Uterus (tissue), 4 donors: ENCODE results near the gene HEATR5A. TPM values are rescaled to one million over a fixed set of nuclear protein-coding genes. Genes with fewer than 3 reads are reported as not detected.
A peak's percentile ranks its signal among the peaks of the same experiment; 100 is the strongest.
"Not testable (repeated sequence)": the region's sequence is repeated elsewhere in the genome, so short reads cannot be mapped to it uniquely, and the experiment has no call there.

ENCODE experiments used
- DNase-seq, 2 donors: peaks; one replicate each; pipeline ENCODE4 v3.0.0-alpha.2; 2019 to 2020
- H3K27ac ChIP-seq, 2 donors: fragments of 200-600 bp; sonication (generic); 1 replicate in 1 of 2; 2 replicates in 1 of 2; pipeline ENCODE4 v1.5.1; 2016 to 2018
- H3K27me3 ChIP-seq, 2 donors: fragments of 200-600 bp; sonication (generic); one replicate each; pipeline ENCODE4 v1.5.1; 2018 to 2019; ENCODE audit warnings: control low read depth in 1 of 2
- H3K36me3 ChIP-seq, 2 donors: fragments of 200-600 bp; sonication (generic); one replicate each; pipeline ENCODE4 v1.5.1; 2019; ENCODE audit warnings: control low read depth in 1 of 2
- H3K4me1 ChIP-seq, 2 donors: fragments of 200-600 bp; sonication (generic); one replicate each; pipeline ENCODE4 v1.5.1; 2018 to 2019; ENCODE audit warnings: control low read depth in 1 of 2
- H3K4me3 ChIP-seq, 2 donors: fragments of 200-600 bp; sonication (generic); 1 replicate in 1 of 2; 2 replicates in 1 of 2; pipeline ENCODE4 v1.5.1; 2018 to 2019; ENCODE audit warnings: mild to moderate bottlenecking in 1 of 2
- H3K9me3 ChIP-seq, 2 donors: fragments of 200-600 bp; sonication (generic); one replicate each; pipeline ENCODE4 v1.5.1; 2019; ENCODE audit warnings: control low read depth in 1 of 2
- CTCF ChIP-seq, 4 experiments: fragments of 200-600 bp in 2 of 4; fragments of 450-650 bp in 2 of 4; sonication (generic) in 2 of 4; IDR thresholded peaks; one replicate each; pipeline ENCODE4 v1.5.1; 2016 to 2019; ENCODE audit warnings: antibody characterized with exemption in 4 of 4, mild to moderate bottlenecking in 2 of 4, moderate library complexity in 1 of 4
- POLR2A ChIP-seq, 2 donors: fragments of 450-650 bp; IDR thresholded peaks; one replicate each; pipeline ENCODE4 v1.6.1; 2016; ENCODE audit warnings: antibody characterized with exemption in 2 of 2, mild to moderate bottlenecking in 1 of 2, moderate library complexity in 1 of 2
- intact Hi-C: fragments of 100-400 bp; cut with DNase I; formaldehyde crosslinking; loops from one replicate; pipeline ENCODE4 v1.15.1; 2023; ENCODE audit warnings: low total_unique reads
- total RNA-seq, 4 donors: library from RNA; depleted of rRNA in 3 of 4; stranded (reverse); fragments of >200 nt in 3 of 4; gene quantifications; one replicate each; pipeline versions ENCODE4 v1.1.0 to v1.2.4, GENCODE V29; 2014 to 2023
- donor health status: DM: yes; HTN: yes; CAD: no.

The HEATR5A gene
- total RNA-seq, 4 donors from 2014 or later: 14.6 to 56.8 (median 38.8) TPM

DNA sequence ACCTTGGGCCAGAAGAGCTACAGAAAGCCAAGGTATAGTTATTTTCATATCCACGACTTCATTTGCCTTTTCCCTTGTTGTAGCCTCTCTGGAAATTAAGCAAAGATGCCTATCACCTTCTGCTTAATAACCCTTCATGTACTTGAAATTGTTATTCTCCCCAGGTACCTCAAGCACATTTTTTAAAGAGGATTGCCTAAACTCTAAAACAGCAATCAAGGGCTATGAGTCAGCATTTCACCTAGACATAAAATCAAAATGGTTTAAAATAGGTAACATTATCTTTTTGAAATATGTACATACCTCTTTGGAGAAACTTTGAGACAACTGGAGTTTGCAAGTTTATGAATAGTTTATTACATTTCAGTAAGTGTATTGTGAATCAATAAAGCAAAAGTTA, 25.4 kb upstream of the HEATR5A start:
- no peak for DNase-seq
- Histone ChIP-seq H3K27me3 (no peaks in the 10 kb centered on the region), H3K9me3 (no peaks in the 10 kb centered on the region), H3K4me3 (no peak overlapping the region), H3K36me3 (no peaks in the 10 kb centered on the region), H3K27ac (no peak overlapping the region), H3K4me1 (no peaks in the 10 kb centered on the region)
- no peak for TF ChIP-seq POLR2A (IDR thresholded peaks at IDR 0.05)
- no peak for TF ChIP-seq CTCF (IDR thresholded peaks at IDR 0.05)
- intact Hi-C loops: no loop called here

GRCh38 chr14:31442284-31442683, 21.9 kb upstream of the HEATR5A start:
- Histone ChIP-seq H3K4me1 (no peaks in the 10 kb centered on the region), H3K27ac (peak overlapping the region; percentile 6 to 44), H3K27me3 (no peaks in the 10 kb centered on the region), H3K36me3 (no peaks in the 10 kb centered on the region), H3K4me3 (no peak overlapping the region), H3K9me3 (no peaks in the 10 kb centered on the region)
- TF ChIP-seq POLR2A (IDR thresholded peaks at IDR 0.05) (no peak), CTCF (IDR thresholded peaks at IDR 0.05) (no peak)
- intact Hi-C loops: no loop called here
- no peak for DNase-seq

GRCh38 chr14:31441273-31442111, 21.1 kb upstream of the HEATR5A start:
- TF ChIP-seq CTCF (IDR thresholded peaks at IDR 0.05) (no peak), POLR2A (IDR thresholded peaks at IDR 0.05) (no peak)
- Histone ChIP-seq H3K27ac (peak overlapping the region; percentile 3 to 44), H3K9me3 (no peaks in the 10 kb centered on the region), H3K4me1 (no peaks in the 10 kb centered on the region), H3K4me3 (no peak overlapping the region), H3K27me3 (no peaks in the 10 kb centered on the region), H3K36me3 (no peaks in the 10 kb centered on the region)
- no peak for DNase-seq
- intact Hi-C loops: no loop called here

GRCh38 chr14:31440280-31440679, 19.9 kb upstream of the HEATR5A start:
- no peaks in the 10 kb centered on the region for H3K9me3 ChIP-seq
- TF ChIP-seq CTCF (IDR thresholded peaks at IDR 0.05) (no peak), POLR2A (IDR thresholded peaks at IDR 0.05) (no peak)
- H3K36me3 ChIP-seq: no peaks in the 10 kb centered on the region
- no peak for DNase-seq
- no peaks in the 10 kb centered on the region for H3K27me3 ChIP-seq
- no peak overlapping the region for H3K27ac ChIP-seq
- intact Hi-C loops: no loop called here
- no peaks in the 10 kb centered on the region for H3K4me1 ChIP-seq
- H3K4me3 ChIP-seq: no peak overlapping the region

DNA sequence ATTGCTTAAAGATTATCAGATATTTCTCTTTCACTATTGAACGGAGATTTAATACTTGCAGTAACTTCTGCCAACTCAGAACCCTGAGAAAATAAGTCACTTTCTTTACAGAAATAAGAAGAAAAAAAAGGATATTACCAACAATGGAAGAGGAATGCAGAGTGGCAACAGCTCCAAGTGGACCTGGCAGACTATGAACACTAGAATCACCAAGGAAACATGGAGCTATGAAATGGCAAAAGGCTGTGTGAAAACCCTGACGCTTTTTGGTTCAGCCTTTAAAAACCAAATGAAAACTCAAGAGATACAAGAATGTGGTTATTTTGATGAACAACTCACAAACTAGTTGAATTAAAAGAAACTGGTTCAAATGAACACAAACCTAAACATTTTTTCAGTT, 19.2 kb upstream of the HEATR5A start:
- no peak overlapping the region for H3K4me3 ChIP-seq
- H3K27me3 ChIP-seq: no peaks in the 10 kb centered on the region
- no peaks in the 10 kb centered on the region for H3K4me1 ChIP-seq
- no peak overlapping the region for H3K27ac ChIP-seq
- no peak for TF ChIP-seq CTCF (IDR thresholded peaks at IDR 0.05)
- intact Hi-C loops: no loop called here
- no peaks in the 10 kb centered on the region for H3K9me3 ChIP-seq
- no peak for DNase-seq
- no peaks in the 10 kb centered on the region for H3K36me3 ChIP-seq

- intact Hi-C loops, H3K9me3 ChIP-seq, H3K4me3 ChIP-seq, H3K27me3 ChIP-seq, DNase-seq, H3K27ac ChIP-seq, H3K36me3 ChIP-seq, H3K4me1 ChIP-seq: not testable (repeated sequence)
These were observed 16.8 kb upstream of the HEATR5A start for GRCh38 chr14:31437045-31437691.
